Mucosa of gallbladder (tissue), 1 donor: Measurements from ENCODE around the gene LIPA. TPM values are rescaled to one million over a fixed set of nuclear protein-coding genes. Genes with fewer than 3 reads are reported as not detected.
"Not testable (repeated sequence)": the region's sequence is repeated elsewhere in the genome, so short reads cannot be mapped to it uniquely, and the experiment has no call there.

Experiments used
- DNase-seq: peaks from one replicate; pipeline ENCODE4 v3.0.0-alpha.2; 2020; ENCODE audit warnings: low spot score
- total RNA-seq: library from RNA; stranded (reverse); gene quantifications from one replicate; pipeline ENCODE4 v1.2.1, GENCODE V29; 2021
- donor health status: DM: no; HTN: no; CAD: no.

The LIPA gene
- total RNA-seq, 1 donor from 2014 or later = 62.0 TPM

DNA sequence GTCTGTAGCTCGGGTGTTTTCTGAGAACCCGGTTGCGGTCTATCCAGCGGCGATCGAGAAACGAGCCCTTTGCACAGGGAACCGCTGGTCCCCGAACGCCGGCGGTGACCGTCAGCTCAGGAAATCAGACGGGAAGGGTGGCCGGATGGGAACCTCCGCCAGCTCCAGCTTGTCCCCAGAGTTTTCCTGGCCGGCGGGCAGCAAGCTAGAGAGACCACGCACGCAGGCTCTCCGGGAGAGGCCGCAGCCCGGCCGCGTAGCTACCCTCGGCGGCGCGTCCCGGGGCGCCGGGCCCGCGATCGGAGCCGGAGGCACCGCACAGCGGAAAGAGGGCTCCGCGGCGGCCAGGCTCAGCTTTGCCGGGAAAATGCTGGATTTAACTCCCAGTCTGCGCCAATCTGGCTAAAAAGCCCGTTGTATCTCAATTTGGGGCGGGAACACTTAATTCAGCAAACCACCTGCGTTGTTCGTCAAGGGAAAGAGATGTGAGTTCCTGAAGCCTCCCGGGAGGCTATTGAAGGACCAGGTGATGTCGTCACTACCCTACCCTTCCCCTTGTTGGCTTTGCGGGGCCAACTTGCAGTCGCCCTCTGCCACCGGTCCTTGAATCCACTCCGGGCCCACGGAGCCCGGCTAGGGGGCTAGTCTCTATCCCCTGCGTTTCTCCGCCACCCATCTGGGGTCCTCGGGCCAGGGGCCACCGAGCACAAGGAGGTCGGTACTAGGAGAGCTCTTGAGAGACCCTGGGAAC is 43.6 kb downstream of the LIPA start:
- no peak for DNase-seq

DNA sequence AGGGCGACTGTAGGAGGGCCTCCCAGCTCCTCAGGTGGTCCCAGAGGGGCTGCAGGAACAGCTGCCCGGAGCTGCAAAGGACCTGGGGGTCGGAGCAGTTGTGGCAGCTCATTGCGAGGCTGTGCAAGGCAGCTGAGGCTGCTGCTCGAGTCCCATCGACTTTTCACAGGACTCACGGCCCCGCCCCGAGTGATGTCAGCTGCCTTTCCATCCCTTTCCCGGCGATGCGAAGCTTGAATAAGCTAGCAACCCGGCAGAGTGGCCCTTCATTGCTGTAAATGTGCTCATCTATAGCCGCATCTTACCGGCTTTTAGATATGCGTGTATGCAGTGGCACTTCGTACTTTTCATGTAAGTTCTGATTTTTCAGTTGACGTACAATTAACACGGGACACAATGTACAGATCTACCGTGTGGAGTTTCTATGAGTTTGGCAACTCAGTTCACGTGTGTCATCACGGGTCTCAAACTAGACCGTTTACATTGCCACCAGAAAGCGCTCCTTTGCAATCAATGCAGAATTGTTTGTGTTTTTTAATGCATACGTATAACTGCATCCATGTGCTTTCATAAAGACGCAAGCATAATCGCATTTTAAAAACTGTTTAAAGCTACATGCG is 44.3 kb downstream of the LIPA start, which contains the start of gene CH25H:
Gene CH25H (minus strand): TSS at position 137 of the 620 bp plus-strand sequence. CDS start 25 bp downstream, at position 112.
- peak; percentile 85 for DNase-seq

DNA sequence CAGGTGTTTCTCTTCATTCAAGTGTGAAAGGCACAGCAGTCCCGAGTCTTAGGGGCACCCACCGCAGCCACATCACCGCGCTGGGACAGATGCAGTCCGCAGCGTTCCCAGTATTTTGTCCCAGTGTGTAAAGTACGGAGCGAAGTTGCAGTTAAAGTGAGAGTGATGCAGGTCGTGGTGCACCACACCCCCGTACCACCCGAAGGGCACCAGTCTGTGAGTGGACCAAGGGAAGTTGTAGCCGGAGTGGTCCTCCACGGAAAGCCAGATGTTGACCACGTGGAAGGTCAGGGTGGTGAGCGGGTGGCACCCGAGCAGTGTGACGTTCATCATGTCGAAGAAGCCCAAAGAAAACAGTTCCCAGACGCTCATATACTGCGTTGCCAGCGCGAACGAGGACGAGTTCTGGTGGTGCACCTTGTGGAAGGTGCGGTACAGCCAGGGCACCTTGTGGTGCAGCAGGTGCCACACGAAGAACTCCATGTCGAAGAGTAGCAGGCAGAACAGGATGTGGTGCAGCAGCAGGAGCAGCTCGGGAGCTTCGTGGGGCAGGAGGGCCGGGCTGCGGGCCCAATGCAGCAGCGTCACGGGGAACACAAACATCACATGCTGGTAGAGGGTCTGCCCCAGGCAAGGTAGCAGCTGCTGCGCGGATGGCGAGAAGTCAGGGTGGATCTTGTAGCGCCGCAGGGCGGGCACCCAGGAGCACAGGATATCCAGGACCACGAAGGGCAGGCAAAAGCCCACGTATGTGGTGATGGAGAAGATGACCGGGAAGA is 45.0 kb downstream of the LIPA start:
- DNase-seq = peak; percentile 31

DNA sequence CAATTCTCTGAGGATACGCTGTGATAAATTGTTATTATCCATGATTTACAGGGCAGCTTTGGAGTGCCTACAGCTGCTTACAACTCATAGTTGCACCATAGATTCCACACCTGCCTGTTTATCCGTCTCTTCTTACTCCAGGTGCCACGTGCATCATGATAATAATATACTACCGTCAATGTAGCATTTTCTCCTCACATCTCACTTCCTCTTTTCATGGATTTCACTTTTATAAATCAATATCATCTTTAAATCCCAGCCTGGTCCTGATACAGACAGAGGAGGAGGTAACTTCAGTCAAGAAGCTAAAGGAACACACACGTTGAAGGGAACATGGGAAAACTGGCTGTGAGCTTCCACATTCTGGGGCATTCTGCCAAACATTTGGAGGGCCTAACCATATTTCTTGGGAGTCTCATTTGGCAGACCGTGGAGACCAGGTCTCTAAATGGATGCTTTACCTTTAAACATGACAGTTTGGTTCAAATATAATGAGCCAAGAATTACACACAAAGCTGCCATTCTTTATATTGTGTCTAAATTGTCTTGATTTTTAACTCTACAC is 46.9 kb downstream of the LIPA start:
- DNase-seq = no peak

DNA sequence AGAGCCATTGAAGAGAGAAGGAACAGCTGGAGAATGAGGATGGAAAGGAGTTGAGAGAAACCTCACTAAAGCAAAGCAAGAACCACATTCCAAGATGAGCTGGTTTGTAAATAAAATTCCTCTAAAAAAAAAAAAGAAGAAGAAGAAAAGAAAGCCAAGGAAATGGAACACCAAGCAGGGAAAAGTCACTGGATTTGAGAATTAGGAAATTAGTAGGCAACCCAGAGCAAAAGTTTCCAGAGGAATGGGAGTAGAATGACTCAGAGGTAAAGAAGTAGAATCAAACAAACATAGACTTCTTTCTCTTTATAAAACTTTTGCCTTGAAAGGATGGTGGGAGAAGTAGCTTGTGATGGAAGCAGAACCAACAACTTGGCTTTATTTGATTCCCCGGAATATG is 48.3 kb downstream of the LIPA start:
- no peak for DNase-seq

DNA sequence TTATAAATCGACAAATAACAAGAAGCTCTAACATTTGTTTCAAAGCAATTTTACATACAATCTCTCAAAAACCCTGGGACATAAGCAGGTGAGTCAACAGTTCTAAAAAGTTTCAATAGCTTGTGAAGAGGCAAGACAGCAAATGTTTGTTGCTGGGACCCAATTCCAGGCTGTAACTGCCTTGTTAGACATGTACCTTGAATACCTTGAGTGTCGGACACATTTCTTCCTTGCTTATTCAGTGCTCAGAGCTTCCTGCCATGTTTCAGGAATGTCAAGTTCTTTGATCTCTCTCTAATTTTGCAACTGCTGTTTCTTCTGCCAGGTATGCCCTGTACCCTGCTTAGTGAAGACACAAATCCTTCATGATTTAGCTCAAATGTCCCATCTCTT is 49.5 kb downstream of the LIPA start:
- DNase-seq = no peak

DNA sequence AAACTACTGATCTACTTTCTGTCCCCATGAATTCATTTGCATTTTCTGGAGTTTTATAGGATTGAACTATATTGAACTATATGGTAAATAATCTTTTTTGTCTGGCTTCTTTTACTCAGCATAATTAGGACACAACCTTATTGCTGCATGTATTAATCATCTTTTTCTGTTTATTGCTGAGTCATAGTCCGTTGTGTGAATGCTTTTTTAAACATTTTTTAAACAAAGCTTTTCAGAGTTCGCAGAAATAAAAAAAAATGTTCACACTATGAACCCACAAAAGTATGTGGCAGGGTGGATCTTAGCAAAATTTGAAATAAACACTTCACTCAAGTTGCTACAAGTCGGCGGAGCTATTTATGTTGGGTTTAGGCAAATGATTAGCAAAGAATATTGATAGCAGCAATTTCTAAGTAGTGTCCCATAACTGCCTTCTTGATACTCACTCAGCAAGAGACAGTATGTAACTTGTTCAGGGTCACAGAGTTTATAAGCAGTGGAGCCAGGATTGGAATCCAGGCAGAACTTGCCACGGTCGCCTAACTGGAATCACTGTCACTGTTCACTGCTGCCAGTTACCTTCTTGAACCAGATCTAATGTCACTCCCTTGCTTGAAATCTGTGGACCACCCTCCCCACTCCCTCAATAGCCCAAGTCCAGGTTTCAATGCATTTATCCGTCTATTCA is 50.1 kb downstream of the LIPA start:
- no peak for DNase-seq

DNA sequence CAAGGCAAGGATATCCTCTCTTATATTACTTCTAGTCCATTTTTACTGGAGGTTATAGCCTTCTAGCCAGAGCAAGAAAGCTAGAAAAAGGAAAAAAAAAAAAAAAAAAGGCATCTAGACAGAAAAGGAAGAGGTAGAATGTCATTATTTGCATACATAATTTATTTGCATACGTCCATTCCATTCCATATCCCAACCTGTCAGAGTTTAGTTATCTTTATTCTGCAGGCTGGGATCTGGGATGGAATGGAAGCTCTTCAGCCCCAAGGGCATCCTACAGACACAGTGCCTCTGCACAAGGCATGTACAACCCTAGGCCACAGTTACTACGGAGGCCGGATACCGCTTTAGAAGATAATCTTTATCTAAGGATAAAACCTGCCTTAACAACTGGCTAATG is 54.1 kb downstream of the LIPA start:
- DNase-seq = no peak

DNA sequence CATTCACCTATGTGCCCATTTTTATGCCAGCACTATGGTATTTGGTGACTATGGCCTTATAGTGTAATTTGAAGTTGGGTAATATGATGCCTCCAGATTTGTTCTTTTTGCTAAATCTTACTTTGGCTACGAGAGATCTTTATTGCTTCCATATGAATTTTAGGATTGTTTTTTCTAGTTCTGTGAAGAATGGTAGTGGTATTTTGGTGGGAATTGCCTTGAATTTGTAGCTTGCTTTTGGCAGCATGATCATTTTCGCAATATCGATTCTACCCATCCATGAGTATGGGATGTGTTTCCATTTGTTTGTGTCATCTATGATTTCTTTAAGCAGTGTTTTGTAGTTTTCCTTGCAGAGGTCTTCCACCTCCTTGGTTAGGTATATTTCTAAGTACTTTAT is 60.3 kb downstream of the LIPA start:
- not testable (repeated sequence) for DNase-seq

DNA sequence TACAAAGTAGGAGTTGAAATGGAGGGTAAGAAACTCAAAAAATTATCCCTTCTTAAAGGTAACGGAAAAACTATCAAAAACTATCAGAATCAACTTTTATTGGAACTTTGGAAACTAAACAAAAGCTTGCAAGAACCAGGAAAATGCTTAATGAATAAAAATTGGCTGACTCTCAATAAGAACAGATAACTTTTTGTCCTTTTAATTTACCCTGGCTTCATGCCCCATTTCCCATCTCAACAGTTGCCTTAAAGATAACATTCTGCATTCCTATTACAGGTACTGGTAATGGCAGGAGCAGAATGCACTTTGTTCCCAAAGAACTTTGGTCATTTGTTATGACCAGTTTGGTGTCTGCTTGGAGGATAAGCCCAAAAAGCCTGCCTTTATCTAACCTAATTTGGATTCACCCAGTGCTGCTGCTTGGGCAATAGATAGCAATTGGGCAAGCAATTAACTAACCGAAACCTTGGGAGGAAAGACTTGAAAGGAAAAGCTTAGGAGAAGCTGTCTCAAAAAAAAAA is 62.3 kb downstream of the LIPA start:
- no peak for DNase-seq

DNA sequence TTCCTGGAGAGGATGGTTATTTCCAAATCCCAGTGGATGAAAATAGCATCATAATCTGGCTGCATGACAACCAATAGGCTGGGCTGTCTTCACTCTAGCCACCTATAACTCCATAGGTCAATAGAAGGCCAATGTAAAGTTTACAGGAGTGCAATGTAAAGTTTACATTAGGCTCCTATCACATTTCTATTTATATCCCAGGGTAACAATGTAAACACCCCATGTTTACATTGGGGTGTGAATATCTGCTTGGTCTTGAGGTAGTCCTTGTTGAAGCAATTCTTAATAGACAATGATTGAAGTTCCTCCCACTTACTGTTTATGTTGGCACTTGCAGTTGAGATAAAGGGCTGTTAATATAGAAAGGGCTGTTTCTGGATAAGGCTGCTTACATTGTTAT is 65.9 kb downstream of the LIPA start:
- no peak for DNase-seq

DNA sequence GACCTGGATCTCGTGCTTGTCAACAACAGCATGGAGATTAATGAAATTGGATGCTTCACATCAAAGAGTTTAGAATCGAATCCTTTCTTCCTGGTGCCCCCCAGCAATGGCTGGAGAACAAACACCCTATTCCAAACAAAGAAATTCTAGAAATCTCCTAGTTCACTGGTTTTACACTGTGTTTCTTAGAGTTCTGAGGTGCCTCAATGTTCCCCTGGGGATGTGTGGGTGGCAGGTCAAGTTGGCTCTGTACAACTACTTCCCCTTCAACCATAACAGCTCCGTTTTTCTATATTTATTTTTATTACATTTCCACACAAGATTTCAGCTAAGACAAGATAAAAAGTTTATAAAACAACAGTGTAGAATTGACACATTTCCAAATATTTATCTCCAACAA is 66.9 kb downstream of the LIPA start:
- no peak for DNase-seq

DNA sequence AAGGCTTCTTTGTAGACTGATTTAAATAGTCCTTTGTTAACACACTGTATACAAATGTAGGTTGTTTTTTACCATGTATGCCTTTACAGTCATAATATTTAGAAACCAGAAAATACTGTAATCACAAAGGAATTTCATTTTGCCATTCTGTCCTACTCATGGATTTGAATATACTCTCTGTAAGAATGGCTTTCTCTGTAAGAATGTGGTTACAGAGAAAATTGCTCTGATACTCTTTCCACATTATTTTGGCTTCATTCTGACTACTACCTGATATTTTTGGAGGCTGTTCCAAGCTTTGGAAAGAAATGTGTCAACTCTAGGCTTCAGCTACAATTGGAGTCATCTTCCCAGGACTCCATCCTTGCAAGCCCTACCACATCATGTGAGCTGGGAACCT is 68.0 kb downstream of the LIPA start:
- no peak for DNase-seq

DNA sequence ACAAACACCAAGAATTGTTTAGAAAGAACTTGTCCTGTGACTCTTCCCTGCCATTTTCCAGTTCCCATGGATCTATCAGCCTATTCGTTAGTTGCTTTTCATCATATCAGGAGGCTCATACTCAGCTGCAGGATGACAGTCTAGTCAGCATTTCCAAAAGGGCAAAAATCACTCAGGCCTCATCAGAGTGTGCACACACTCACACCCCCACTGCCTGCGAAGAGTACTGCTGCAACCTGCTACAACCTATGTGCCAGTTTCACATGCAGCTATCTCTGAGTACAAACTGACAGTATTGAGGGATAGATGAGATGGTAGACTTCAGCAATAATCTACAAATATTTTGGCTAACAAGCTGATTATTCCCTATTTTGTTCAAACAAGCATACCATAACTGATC is 68.7 kb downstream of the LIPA start:
- no peak for DNase-seq

DNA sequence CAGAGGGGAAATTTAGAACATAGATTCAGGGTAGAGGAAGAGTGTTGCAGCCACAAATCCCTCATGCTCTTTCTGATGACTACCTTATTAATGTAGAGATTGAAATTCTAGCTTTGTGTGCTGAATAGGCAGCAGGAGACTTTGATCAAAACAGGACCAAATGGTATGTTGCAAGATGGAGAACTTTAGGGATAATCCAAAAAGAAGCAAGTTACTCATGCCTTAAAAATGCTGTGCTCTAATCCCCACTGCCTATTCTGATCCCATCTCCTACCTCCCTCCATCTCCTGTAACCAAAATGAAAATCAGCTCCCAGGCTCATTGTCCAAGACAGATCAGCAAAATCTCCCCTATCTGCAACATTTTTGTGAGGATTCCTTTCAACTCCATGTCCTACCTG is 75.8 kb downstream of the LIPA start:
- no peak for DNase-seq

DNA sequence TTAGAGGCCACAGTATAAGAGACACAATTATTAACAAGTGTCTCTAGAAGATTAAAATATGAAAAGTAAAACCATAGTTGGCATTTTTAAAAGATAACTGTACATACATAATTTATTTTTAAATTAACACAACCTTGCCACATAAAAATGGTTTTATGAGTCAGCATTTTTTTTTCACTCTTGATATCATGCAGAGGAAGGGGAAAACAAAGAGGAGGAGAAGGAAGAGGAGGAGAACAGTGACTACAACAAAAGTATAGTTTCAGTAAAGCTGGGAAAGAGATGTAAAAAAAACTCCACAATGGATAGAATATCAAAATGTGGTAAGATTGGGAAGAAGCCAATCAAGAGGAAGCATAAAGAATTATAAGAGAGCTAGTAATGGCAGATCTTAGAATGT is 78.5 kb downstream of the LIPA start:
- no peak for DNase-seq

DNA sequence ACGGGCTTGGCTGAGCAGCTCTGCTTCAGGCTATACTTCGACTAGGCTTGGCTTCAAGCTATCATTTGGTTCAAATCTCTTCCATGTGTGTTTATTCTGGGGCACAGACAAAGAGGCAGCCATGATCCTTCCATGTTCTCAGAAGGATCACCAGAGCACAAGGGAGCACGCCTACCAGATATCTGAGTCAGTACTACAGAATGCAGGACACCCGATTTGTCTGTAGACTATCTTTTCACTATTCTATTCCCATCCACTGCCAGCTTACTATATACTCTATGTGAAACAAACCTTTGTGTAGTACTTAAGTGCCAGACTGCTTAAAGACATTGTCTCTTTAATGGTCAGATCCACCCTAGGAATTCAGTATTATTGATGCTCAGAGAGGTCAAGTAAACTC is 79.6 kb downstream of the LIPA start:
- no peak for DNase-seq

DNA sequence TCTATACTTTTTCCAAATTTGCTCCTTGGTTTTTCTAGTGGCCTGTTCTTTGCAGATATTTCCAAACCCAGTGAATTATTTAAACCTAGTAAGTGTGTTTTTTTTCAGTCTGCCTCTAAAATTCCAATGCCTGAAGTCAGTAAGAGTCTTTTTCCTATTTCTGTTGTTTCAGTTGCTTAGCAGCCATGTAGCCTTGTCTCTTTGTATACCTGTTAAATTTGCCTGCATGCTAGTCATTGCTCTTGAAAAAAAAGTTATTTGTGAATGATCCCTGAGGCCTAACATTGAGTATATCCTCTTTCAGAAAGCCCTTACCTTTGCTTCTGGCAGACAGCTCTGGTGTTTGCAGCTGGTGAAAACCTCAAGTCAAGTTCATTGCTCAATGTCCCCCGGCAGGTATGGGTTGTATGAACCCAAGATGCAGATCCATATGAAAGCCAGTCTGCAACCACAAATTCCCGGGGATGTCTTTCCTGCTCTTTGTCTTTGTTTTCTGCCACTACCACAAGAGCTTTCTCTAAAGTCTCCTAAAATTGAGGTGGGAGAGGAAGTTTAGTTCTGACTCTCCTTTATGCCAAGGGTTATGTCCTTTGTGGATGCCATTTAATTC is 80.2 kb downstream of the LIPA start:
- DNase-seq = no peak

DNA sequence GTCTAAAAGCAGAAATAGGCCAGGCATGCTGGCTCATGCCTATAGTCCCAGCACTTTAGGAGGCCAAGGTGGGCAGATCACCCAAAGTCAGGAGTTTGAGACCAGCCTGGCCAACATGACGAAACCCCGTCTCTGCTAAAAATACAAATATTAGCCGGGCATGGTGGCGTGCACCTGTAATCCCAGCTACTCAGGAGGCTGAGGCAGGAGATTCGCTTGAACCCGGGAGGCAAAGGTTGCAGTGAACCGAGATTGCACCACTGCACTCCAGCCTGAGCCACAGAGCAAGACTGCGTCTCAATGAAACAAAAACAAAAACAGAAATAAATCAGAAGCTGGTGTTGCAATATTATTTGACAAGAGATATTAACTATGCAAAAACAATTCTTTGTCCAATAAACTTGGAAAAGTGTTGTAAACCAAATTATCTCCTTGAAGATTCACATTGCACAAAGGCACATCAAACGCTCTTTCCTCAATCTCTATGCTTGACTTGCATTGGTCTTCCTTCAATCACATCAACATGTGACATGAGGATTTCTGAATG is 83.1 kb downstream of the LIPA start:
- DNase-seq = not testable (repeated sequence)

DNA sequence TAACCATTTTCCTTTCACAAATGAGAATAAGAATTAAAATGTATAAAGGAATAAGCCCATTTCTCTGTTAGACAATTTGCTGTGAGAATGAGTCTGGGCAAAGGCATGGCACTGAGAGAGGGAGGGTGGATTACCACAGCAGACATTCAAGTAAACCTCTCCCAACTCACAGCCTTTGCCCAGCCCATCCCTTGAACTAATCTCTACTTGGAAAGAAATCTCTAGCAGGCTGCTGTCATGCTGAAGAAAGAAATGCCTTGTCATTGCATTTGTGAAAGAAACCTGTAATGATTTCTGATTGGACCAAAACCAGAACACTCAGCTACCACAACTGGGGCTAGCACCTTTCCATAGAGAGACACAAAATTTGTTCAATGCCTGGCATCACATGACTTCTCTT is 83.7 kb downstream of the LIPA start:
- no peak for DNase-seq

DNA sequence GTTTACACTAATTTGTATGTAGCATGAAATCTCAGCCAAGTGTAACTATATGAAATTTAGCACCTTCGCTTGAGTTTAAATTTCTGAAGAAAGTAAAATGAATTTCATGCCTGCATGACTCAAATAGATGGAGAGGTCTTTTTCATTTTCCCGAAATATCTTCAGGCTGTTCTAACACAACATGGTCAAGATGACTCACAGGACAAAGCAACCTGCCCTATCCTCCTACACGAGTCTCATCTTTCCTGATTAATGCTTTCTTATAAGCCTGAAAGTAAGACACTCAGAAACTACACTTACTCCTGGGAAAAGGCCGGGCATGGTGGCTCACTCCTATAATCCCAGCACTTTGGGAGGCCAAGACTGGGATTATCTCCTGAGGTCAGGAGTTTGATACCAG is 85.7 kb downstream of the LIPA start:
- DNase-seq = no peak
